ENCODE data around the gene NEAT1. TPM values are rescaled to one million over a fixed set of nuclear protein-coding genes. Genes with fewer than 3 reads are reported as not detected.

NEAT1 gene
- total RNA-seq, 2 experiments from 2014 or later, result 282 to 294 TPM

DNA sequence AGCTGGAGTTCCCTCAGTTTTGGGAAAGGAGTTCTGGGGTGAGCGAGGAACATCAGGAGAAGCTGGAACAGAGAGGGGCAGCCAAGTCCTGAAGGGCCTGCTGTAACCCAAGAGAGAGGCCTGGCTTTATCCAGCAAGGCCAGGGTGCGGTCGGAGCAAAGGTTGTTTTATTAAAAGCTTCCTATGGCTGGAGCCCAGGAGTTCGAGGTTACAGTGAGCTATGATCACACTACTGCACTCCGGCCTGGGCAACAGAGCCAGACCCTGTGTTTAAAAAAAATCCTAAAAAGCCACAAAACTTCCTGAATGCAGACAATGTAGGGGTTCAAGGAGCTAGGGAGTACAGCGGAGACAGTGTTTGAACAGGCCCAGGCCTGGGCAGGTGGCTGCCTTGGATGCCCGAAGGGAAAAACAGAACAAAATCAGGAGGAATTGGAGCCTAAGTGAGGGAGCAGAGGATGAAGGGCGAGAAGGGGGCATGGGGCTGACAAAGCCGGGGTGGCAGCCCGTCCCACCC is 54.1 kb downstream of the NEAT1 start:
- POLR2A ChIA-PET, result interaction anchor here (0.6 to 6.2 kb wide), 10 partner anchors 16 to 59 kb away, joined by 3 to 133 read pairs (median 16); partner anchors contain the start of genes MALAT1 and NEAT1
- CTCF ChIA-PET, result interaction anchor here (0.5 to 2.7 kb wide), 11 partner anchors 10 to 56 kb away, joined by 3 to 9 read pairs (median 5); partner anchors contain the start of gene MALAT1

DNA sequence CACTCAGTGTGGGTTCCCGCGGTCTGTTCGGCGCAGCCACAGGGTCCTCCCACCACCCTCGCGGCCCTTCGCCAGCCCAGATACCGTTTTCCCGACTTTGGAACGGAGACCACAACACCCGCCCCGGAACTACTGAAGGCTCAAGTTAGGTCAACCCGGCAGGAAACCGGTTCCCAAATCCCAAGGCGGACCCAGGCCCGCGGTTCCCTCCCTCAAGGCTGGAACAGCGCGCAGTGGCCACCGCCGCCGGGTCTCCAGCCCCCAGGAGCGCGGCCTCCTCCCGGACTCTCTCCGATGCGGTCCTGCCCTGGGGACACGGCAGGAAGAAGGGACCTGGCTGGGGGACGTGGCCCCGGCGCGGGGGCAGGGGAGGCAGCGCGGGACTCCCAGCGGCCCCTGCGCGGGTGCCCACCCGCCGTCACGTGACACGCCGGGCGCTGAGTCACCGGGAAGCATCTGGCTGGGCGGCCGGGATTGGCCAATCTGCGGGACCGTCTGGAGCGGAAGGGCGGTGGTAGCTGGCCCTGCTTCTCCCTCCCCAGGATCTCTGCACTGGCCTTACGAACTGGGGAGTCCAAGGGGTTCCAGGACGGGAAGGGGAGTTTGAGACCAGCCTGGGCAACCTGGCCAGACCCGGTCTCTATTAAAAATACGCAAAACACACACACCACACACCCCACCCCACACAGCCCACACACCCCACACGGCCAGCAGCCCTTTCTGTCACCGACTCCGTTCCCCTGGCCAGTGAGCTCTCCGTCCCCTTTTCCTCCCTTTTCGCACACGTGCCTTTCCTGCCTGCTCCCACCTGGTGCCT is 54.8 kb downstream of the NEAT1 start:
- ChIA-PET CTCF (interaction anchor here (0.6 to 2.7 kb wide), 11 partner anchors 11 to 52 kb away, joined by 3 to 9 read pairs (median 5); partner anchors contain the start of gene MALAT1), POLR2A (interaction anchor here (0.6 to 6.2 kb wide), 12 partner anchors 9 to 57 kb away, joined by 3 to 133 read pairs (median 12); partner anchors contain the start of genes MALAT1 and NEAT1)

DNA sequence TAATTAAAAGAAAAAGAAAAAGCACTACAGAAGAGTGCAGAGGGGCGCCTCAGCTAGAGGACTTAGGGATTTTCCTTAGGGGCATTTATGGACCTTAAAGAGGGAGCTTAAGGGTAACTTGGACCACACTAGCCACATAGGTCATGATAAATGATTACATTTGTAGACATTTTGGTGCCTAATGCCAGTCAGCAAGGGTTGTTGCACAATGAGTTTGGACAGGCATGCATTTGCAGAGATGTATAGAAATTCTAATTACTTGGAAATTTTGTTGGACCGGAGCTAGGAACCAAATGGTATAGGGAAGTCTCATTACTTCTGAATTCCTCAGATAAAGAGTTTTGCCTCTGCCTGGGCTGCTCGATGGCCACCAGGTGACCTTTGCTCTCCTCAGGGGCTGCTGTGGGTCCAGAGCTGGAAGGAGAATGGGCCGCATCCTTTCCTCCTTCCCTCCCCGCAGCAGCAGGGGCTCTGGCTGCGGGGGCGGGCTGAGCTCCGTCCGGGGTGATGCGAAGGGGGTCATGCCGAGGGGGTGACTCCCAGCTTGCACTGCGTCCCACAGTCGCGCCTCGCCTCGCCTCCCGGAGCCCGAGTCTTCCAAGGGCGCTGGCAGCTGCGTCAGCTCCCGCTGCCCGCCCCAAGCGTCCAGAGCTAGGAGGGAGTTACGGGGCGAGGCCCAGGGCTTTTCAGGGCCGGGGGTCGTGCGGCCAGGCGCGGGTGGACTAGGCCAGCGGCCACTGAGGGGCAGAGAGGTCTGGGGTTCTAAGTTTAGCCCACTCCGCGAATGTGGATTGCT is 56.0 kb downstream of the NEAT1 start:
- ChIA-PET CTCF (interaction anchor here (1.2 to 2.1 kb wide), 6 partner anchors 9 to 53 kb away, joined by 3 to 8 read pairs (median 5); no protein-coding TSS in a partner anchor), POLR2A (interaction anchor here (0.5 to 6.2 kb wide), 9 partner anchors 8 to 289 kb away, joined by 3 to 133 read pairs (median 15); partner anchors contain the start of genes MALAT1 and NEAT1)

DNA sequence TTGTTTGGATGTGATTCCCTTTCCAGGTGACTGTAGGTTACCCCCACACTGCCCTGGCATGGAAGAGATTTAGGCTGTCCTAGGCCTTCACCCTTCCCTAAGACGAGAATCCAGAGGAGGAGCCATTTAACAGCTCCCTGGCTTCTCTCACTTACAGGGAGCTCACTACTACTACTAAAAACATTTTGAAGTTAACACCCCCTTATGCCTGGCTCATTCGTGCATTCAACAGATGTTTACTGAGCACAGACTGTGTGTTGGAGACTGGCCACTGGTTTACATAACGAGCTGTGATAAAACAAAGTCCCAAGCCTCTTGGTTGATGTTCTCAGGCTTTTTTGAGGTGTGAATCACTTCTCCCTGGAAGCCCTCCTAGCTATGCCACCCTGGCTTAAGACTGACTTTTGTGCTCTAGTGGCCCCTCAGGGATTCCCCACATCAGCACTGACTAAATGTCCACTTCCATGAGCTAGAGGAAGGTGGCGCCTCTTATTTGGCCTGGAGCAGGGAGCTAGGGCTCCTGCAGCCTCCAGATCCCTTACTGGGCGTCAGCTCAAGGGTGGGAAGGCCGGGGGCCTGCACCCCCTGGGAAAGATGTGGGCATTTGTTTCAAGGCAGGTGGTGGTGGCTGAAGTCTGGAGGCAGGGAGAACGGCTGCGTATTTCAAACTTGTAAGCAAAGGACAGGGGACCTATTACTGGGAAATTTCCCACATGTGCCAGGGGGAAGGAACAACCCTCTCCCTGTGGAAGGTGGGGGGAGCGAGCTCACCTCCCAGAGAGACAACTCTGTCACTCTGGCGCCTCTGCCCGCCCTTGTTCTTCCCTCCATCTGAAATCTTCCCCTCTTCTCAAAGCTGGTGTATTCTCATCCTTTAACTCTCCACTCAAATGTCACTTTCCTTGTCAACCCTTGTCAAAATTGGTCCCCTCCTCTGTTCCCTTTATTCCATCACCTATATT is 56.9 kb downstream of the NEAT1 start:
- CTCF ChIA-PET, result interaction anchor here (1.5 to 2.1 kb wide), 2 partner anchors 8 to 29 kb away, joined by 5 to 8 read pairs; no protein-coding TSS in a partner anchor
- POLR2A ChIA-PET, result interaction anchor here (0.8 to 6.2 kb wide), 6 partner anchors 12 to 59 kb away, joined by 3 to 133 read pairs (median 36); partner anchors contain the start of genes MALAT1 and NEAT1

DNA sequence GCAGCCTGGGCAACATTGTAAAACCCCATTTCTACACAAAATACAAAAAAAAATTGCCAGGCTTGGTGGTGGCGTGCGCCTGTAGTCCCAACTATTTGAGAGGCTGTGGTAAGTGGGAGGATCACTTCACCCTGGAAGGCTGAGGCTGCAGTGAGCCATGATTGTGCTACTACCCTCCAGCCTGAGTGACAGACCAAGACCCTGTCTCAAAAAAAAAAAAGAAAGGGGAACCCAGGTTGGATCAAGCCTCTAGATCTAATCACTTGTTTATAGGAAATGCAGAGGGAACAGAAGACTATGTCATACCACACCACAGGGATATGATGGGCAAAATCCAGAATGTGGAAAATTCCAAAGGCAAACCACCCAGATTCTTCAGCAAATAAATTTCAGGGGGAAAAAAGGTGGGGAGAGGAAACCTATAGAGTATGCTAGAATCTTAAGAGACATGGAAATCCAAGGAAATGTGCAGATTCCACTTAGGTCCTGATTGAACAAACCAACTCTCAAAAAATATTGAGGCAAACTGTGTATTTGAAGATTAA is 59.8 kb downstream of the NEAT1 start:
- ChIA-PET CTCF (no interaction called here), POLR2A (no interaction called here)

DNA sequence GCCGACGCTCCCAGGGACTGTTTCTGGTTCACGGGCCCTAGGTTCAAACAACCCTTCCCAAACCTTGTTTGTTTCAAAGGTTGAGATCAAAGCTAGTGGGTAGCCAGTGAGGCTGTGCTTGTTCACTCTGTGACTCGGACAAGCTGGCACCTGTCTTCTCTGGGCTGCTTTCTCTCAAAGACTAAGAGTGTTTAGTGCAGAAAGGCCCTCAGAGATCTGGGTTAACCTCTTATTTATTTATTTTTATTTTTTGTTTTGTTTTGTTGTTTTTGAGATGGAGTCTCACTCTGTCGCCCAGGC is 63.3 kb downstream of the NEAT1 start:
- POLR2A ChIA-PET, result no interaction called here
- CTCF ChIA-PET, result interaction anchor here (1.8 kb wide), 2 partner anchors 11 to 24 kb away, joined by 4 to 6 read pairs; no protein-coding TSS in a partner anchor

DNA sequence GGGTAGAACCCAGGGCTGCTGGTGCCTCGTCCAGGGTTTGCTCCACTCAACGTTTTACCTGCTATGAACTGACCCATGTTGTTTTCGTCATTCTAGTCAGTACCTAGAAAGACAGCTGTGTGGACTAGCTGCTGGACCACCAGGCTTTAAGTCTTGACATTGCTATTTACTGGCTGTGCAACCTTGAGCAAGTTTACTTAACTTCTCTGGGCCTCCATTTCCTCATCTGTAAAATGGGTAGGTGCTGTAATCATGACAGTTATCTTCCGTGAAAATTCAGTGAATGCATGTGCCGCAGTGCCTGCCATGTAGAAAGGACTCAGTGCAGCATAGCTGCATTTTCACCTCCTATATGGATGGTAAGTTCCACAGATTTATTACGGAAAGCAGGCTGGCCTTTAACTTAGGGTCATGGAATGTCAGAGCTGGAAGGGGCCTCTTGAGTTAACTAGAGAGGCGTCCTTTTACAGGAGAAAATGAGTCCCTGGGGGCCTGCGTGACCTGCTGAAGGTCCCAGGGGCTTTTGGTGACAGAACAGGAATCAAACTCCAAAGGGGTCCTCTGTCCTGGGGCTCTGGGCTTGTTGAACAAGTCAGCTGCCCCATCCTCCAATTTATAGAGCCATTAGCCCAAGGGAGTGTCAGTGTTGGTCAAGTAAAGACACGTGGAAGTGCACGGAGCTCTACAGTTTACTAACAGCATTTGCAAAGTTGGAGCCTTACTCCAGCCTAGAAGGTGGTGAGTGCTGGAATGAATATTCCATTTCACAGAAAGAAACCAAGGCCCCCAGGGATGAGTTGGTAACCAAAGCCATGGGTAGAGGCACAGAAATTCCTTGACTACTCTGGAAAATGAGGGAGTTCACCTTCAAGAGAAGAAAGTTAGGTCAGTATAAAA is 64.2 kb downstream of the NEAT1 start:
- ChIA-PET POLR2A (interaction anchor here (0.9 to 3.3 kb wide), 3 partner anchors 9 to 12 kb away, joined by 3 to 11 read pairs (median 4); partner anchors contain the start of gene MALAT1), CTCF (interaction anchor here (1.4 to 1.9 kb wide), 3 partner anchors 8 to 11 kb away, joined by 3 to 6 read pairs (median 5); no protein-coding TSS in a partner anchor)

DNA sequence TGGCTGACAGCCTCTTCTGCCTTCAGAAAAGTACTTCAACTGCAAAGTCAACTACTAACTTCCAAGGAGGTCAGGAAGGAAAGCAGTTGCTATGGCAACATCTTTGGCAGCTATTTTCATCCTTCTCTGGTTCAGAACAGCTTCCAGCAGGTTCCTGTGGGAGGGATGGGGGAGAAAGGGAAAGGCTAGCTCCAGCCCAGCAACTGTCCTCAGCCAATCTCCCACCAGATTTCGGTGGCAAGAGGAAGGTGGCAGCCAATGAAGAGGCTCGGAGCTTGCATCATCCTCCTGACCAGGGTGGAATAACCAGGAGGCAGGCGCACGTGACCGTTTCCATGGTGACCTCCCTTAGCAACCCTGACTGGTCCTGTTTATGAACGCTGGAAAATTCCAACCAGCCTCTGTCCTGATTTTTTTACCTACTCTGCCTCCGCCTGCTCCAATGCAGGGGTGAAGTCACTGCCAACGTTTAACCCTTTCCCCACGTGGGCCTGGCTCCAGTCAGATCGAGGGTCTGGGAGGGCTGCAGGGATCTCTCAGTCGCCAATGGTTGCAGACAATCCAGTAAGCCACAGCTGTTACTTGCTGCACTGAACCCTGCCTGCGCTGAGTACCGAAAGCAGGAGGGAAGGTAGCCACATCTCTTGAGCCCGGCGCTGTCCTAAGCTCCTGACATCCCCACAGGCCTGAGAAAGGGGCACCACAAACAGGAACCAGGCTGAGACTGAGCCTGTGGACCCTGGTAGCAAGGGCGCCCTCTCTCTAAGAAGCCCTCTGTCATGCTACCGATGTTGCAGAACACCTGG is 65.1 kb downstream of the NEAT1 start:
- ChIA-PET POLR2A (interaction anchor here (1.5 to 3.3 kb wide), 2 partner anchors 10 to 11 kb away, joined by 4 to 11 read pairs; partner anchors contain the start of gene MALAT1), CTCF (interaction anchor here (1.3 to 1.9 kb wide), 4 partner anchors 9 to 17 kb away, joined by 3 to 6 read pairs (median 4); no protein-coding TSS in a partner anchor)

DNA sequence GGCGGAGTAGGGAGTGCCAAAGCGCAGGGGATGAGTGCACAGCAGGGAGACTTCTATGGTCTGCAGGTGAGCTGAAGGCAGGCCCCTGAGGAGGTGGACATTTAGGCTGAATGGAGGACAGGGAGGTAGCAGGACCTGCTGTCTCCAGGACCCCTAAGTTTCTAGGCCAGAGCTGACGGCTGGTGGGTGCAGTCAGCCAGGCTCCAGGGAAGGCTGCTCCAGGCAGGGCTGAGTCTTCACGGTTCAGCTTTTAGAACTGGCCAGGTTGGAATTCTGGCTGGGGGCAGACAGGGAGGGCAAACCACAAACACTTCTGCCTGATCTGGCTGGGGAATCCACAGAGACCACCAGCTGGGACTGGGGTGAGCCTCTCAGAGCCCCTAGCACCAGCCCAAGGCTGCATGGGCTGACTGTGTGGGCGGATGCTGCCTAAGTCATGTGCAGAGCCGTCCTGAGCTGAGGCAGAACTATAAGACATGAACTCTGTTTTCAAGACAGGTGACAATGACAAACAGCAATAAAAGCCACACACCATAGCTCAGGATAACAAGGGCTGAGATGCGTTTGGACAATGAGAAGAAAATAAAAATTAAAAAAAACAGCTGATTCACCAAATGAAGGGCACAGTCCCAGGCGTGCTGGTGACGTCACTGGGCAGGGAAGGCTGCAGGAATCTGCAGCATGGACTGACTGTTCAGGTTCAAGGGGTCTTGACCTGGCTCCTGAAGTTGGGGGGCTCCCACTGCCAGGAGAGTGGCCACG is 65.9 kb downstream of the NEAT1 start:
- ChIA-PET CTCF (interaction anchor here (1.1 to 1.9 kb wide), 6 partner anchors 9 to 152 kb away, joined by 3 to 5 read pairs (median 4); partner anchors contain the start of gene MALAT1), POLR2A (interaction anchor here (3.3 kb wide), 1 partner anchor 9 kb away, joined by 11 read pairs; no protein-coding TSS in a partner anchor)

DNA sequence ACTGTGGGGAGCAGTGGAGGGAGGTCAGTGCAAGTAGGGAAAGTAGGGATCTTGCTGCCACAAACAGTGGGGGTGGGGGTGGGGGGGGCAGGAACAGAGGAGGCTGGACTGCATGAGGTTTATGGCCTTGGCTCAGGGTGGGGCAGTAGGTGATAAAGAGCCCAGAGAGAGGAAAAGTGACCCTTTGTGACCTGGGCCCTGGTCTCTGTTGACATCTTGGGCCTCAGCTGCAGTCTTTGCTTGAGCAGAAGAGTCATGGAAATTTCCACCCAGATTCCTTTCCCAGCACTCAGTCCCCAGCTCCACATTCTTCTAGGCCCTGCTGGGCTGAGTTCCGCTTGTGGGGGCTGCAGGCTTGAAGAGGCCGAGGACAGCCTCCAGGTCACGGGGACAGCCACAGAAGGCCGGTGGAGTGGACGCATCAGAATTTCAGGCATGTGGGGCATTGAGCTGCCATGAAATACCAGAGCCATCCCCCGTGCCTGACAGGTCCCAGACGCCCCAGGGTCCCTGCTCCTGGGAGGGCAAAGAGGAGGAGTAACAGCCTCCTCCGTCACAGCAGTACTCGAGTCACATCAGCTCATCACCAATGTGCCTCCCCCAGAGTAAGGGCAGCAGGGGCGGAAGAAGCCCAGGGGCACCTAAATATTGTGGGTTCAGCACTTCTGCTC is 66.6 kb downstream of the NEAT1 start:
- ChIA-PET POLR2A (interaction anchor here (1.2 to 3.3 kb wide), 3 partner anchors 8 to 65 kb away, joined by 3 to 11 read pairs (median 3); no protein-coding TSS in a partner anchor), CTCF (interaction anchor here (1.1 to 1.4 kb wide), 5 partner anchors 10 to 152 kb away, joined by 3 to 4 read pairs (median 4); partner anchors contain the start of gene MALAT1)

DNA sequence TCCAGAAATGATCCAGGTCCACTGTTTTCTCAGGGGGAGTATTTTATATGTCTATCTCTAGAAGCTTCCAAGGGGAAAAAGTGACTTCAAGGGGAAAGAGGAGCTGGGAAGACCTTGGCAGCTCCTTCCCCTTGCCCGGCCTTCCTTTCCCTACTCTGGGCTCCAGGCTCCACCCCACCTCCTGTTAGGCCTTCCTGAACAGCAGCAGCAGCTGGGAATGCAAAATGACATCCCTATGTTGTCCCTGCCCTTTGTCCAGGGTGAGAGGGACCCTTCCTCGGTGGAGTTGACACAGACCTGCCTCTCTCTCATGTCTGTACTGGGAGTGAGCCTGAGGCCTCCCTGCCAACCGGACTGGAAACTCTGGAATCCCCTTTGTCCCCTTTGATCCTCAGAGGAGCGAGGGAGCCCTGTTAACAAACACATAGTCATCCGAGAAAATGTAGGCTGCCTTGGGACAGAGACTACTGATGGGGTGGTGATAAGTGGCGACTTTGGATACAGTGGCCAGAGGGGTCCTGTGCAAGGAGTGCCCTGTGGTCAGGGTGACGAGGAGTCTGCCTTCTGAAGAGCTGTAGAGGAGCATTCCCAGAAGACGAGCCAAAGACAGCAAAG is 67.2 kb downstream of the NEAT1 start:
- ChIA-PET CTCF (interaction anchor here (1.2 to 1.4 kb wide), 3 partner anchors 12 to 74 kb away, joined by 3 to 4 read pairs (median 3); no protein-coding TSS in a partner anchor), POLR2A (interaction anchor here (1.2 kb wide), 2 partner anchors 10 to 66 kb away, joined by 3 read pairs; no protein-coding TSS in a partner anchor)

DNA sequence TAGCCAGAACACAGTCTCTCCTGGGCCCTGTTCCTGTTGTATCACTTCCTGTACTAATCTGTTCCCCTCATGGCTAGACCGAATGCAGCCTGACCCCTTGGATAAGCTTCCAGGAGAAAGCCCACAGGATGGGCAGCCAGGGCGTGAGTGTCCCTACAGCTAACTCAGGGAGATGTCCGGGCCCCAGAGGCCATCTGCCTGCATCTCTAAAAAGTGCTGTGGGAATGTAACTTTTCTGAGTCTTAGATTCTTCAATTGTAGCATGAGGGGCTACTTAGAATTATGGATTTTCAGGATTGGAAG is 68.5 kb downstream of the NEAT1 start:
- POLR2A ChIA-PET, result interaction anchor here (0.6 to 4.7 kb wide), 4 partner anchors 17 to 109 kb away, joined by 3 to 41 read pairs (median 4); partner anchors contain the start of genes NEAT1 and SLC25A45
- CTCF ChIA-PET, result interaction anchor here (0.8 to 2.5 kb wide), 3 partner anchors 10 to 75 kb away, joined by 3 to 8 read pairs (median 6); no protein-coding TSS in a partner anchor

DNA sequence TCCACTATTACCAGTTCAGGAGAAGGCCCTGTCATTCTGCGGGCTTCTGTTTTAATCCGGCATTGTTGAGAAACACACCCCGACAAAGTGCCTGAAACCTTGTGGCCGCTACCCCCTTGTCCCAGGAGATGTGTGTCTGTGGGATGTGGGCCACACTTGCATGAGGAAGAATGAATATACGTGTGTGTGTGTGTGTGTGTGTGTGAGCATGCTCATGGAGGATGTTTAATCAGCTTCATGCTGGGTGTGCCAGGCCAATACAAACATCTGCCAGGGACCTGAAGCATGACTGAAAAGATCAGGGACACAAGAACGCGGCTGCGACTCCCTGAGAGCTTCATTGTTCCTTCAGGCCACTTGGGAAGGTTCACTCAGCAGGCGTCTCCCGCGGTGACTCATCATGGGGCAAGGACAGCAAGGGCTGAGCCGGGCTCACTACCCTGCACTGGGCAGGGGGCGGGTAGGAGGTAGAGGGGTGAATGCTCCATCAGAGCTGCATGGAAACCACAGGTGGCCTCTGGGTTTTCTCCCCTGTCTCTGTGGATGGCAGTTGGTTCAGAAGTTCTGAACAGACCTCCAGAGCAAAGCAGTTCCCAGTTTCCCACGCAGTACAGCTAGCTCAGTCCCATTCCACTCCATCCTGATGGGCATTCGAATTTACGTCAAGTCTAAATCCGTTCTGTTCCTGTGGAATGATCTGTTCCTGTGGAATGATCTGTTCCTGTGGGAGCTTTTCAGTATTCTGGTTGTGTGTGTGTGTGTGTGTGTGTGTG is 69.2 kb downstream of the NEAT1 start:
- CTCF ChIA-PET, result interaction anchor here (0.8 to 2.5 kb wide), 5 partner anchors 10 to 76 kb away, joined by 3 to 8 read pairs (median 4); no protein-coding TSS in a partner anchor
- POLR2A ChIA-PET, result interaction anchor here (0.5 to 4.7 kb wide), 8 partner anchors 13 to 288 kb away, joined by 3 to 41 read pairs (median 4); partner anchors contain the start of genes NEAT1 and SLC25A45

All from activated CD8-positive, alpha-beta memory T cell treated with anti-CD3 and anti-CD28 coated beads for 36 hours (primary cell).